ENCODE data around the gene FLNC.

- TF ChIP-seq JUN (IDR thresholded peaks at IDR 0.05; ENCODE audit: borderline replicate concordance, insufficient read depth, insufficient read length, low read depth) (no peak), MAX (IDR thresholded peaks at IDR 0.05; ENCODE audit: insufficient read depth, insufficient read length) (no peak)
Observed at GRCh38 chr7:128855559-128855958, 25.4 kb downstream of the FLNC start.

All from endothelial cell of umbilical vein (primary cell).